K562 (cell line): ENCODE data around the gene NIM1K. TPM values are rescaled to one million over a fixed set of nuclear protein-coding genes. Genes with fewer than 3 reads are reported as not detected.
A peak's percentile ranks its signal among the peaks of the same experiment; 100 is the strongest.

ENCODE experiments used
- ATAC-seq: fragments of 200-7000 bp; cut with Tn5 transposase; 3 replicates; pipeline ENCODE4 v1.9.1; 2020; ENCODE audit warnings: moderate library complexity
- BruUV-seq: library from RNA; stranded (reverse); fragments of 400-500 nt; replicated peaks from 2 replicates; lab custom pipeline; 2021; lab: Mats Ljungman, UMichigan
- CTCF ChIA-PET: fragments of 300-600 bp; formaldehyde crosslinking; extraction: SDS; loops from one replicate; lab custom pipeline; 2021; ENCODE audit warnings: low intra/inter-chr PET ratio; lab: Yijun Ruan, JAX
- POLR2A ChIA-PET: fragments of 300-600, 350-650 bp; sonication (Branson Sonifier 250); formaldehyde crosslinking; extraction: SDS; loops from one replicate; lab custom pipeline; 2021; ENCODE audit warnings: antibody characterized with exemption, inconsistent platforms; lab: Yijun Ruan, JAX
- DNase-seq, 4 experiments: peaks; one replicate each; pipeline versions ENCODE4 v3.0.0 to v3.0.0-alpha.2; 2011 to 2018; ENCODE audit warnings: low spot score in 3 of 4, mixed read lengths in 3 of 4; ENCODE audit errors: extremely low read depth in 1 of 4
- FAIRE-seq: peaks from 2 replicates; lab custom pipeline; 2011; peaks lifted over from hg19 to GRCh38; lab: Jason Lieb, UNC
- H2AFZ ChIP-seq: 2 replicates; pipeline ENCODE4 v1.6.0; 2011; ENCODE audit warnings: low read depth, low read length, control low read depth, inconsistent platforms
- H3K27ac ChIP-seq: fragments of 200-600 bp; 3 replicates; pipeline ENCODE4 v1.8.0; 2011; ENCODE audit warnings: low read depth, mild to moderate bottlenecking, control low read depth, inconsistent platforms, low read length, moderate library complexity, mixed read lengths; ENCODE audit errors: extremely low read depth
- H3K27me3 ChIP-seq, 2 experiments: fragments of 300-600 bp in 1 of 2; 2 replicates in 1 of 2; 3 replicates in 1 of 2; pipeline versions ENCODE4 v1.6.0 to v1.8.0; 2011; ENCODE audit warnings: inconsistent platforms in 2 of 2, low read length in 2 of 2, mild to moderate bottlenecking in 1 of 2, mixed read lengths in 1 of 2, moderate library complexity in 1 of 2; ENCODE audit not compliant: control insufficient read depth in 2 of 2, insufficient read depth in 2 of 2
- H3K36me3 ChIP-seq: fragments of 300-600 bp; 3 replicates; pipeline ENCODE4 v1.8.0; 2011; ENCODE audit warnings: mild to moderate bottlenecking, low read length, inconsistent platforms; ENCODE audit not compliant: control insufficient read depth, insufficient read depth
- H3K4me1 ChIP-seq, 2 experiments: fragments of 200-600 bp in 1 of 2; replicated peaks in 1 of 2; 2 replicates in 1 of 2; 3 replicates in 1 of 2; pipeline versions ENCODE4 v1.5.1 to v1.8.0; 2011; ENCODE audit warnings: inconsistent platforms in 2 of 2, low read length in 2 of 2, mild to moderate bottlenecking in 1 of 2, mixed read lengths in 1 of 2, moderate library complexity in 1 of 2; ENCODE audit not compliant: control insufficient read depth in 2 of 2, insufficient read depth in 2 of 2
- H3K4me2 ChIP-seq: 2 replicates; pipeline ENCODE4 v1.6.1; 2011; ENCODE audit warnings: low read length, control low read depth, inconsistent platforms, mixed read lengths; ENCODE audit not compliant: insufficient read depth
- H3K4me3 ChIP-seq: fragments of 200-600 bp; sonication (generic), shearing (Covaris generic); 2 replicates; pipeline ENCODE4 v1.5.1; 2016; ENCODE audit warnings: control low read depth, inconsistent platforms
- H3K79me2 ChIP-seq: fragments of 200-600 bp; 3 replicates; pipeline ENCODE4 v1.8.0; 2011; ENCODE audit warnings: low read length, inconsistent platforms; ENCODE audit not compliant: control insufficient read depth, insufficient read depth
- H3K9ac ChIP-seq, 2 experiments: 2 replicates each; pipeline versions ENCODE4 v1.6.0 to v1.6.1; 2011; ENCODE audit warnings: low read depth in 2 of 2, low read length in 2 of 2, control low read depth in 1 of 2, inconsistent platforms in 1 of 2, mild to moderate bottlenecking in 1 of 2, mixed read lengths in 1 of 2; ENCODE audit not compliant: insufficient read depth in 1 of 2
- H3K9me1 ChIP-seq: one replicate; pipeline ENCODE4 v1.6.0; 2011; ENCODE audit warnings: inconsistent platforms, mild to moderate bottlenecking, low read length, moderate library complexity; ENCODE audit not compliant: control insufficient read depth, insufficient read depth
- H3K9me3 ChIP-seq: replicated peaks from 2 replicates; pipeline ENCODE4 v1.5.1; 2011; ENCODE audit warnings: low read depth, low read length, inconsistent platforms; ENCODE audit not compliant: control insufficient read depth, insufficient read depth
- H4K20me1 ChIP-seq: replicated peaks from 2 replicates; pipeline ENCODE4 v1.6.1; 2011; ENCODE audit warnings: low read length, inconsistent platforms, mixed read lengths; ENCODE audit not compliant: control insufficient read depth, insufficient read depth
- BMI1 ChIP-seq: fragments of 150-350 bp; IDR thresholded peaks from 2 replicates; pipeline ENCODE4 v1.6.1; 2014; ENCODE audit warnings: low read length
- CHCHD3 ChIP-seq: fragments of 250-450 bp; sonication (Bioruptor Pico); IDR thresholded peaks from 2 replicates; pipeline ENCODE4 v2.1.2; 2022; ENCODE audit warnings: mild to moderate bottlenecking
- HDAC6 ChIP-seq: IDR thresholded peaks from 2 replicates; pipeline ENCODE4 v1.6.1; 2012; ENCODE audit warnings: low read depth, mild to moderate bottlenecking, control low read depth, inconsistent platforms, low read length, moderate library complexity
- MED1 ChIP-seq: sonication (generic); formaldehyde crosslinking; IDR thresholded peaks from 2 replicates; pipeline ENCODE4 v1.8.1; 2023; ENCODE audit warnings: missing genetic modification reagents, borderline replicate concordance
- MTF1 ChIP-seq: fragments of 250-450 bp; sonication (Bioruptor Pico); IDR thresholded peaks from 2 replicates; pipeline ENCODE4 v1.9.0; 2021; ENCODE audit warnings: moderate library complexity, mild to moderate bottlenecking, inconsistent platforms, borderline replicate concordance
- NCOA4 ChIP-seq: fragments of 450-650 bp; IDR thresholded peaks from 2 replicates; pipeline ENCODE4 v1.6.1; 2018; ENCODE audit warnings: mild to moderate bottlenecking; ENCODE audit not compliant: partially characterized antibody
- SMARCB1 ChIP-seq: IDR thresholded peaks from 2 replicates; pipeline ENCODE4 v1.6.1; 2011; ENCODE audit warnings: improper control_type of control experiment, low read depth; ENCODE audit not compliant: insufficient read length
- SRSF9 ChIP-seq: fragments of 200-400 bp; formaldehyde crosslinking; IDR thresholded peaks from 2 replicates; pipeline ENCODE4 v1.6.1; 2017; ENCODE audit warnings: low read depth, low read length, borderline replicate concordance
- ZNF174 ChIP-seq: fragments of 250-450 bp; sonication (Bioruptor Pico); IDR thresholded peaks from 2 replicates; pipeline ENCODE4 v1.4.0; 2020; ENCODE audit warnings: mild to moderate bottlenecking
- ZNF583 ChIP-seq: fragments of 250-450 bp; sonication (Bioruptor Pico); IDR thresholded peaks from 2 replicates; pipeline ENCODE4 v1.4.0; 2020
- WGBS: fragments of 100-300 bp; shearing (Covaris generic); methylation state at CpG from one replicate; pipeline ENCODE4 v1.1.6; 2016; ENCODE audit warnings: low coverage, mixed read lengths; ENCODE audit not compliant: insufficient coverage; ENCODE audit errors: missing lambda C conversion rate; 5-methylcytosine and 5-hydroxymethylcytosine counted together
- in situ Hi-C: fragments of 300-500 bp; cut with MboI; formaldehyde crosslinking; loops from 4 replicates; pipeline ENCODE4 v1.15.0; 2018; ENCODE audit warnings: inconsistent platforms, mixed read lengths
- intact Hi-C: fragments of 100-400 bp; cut with micrococcal nuclease; formaldehyde crosslinking; loops from 2 replicates; pipeline ENCODE4 v1.14.2; 2022
- polyA plus RNA-seq, 8 experiments: library from polyadenylated mRNA; depleted of rRNA in 4 of 8; stranded (reverse) in 5 of 8; unstranded in 3 of 8; fragments of >200 nt; fragmentation: Nextera tagmentation in 2 of 8; fragmentation: Illumina TruSeq in 1 of 8; extraction: Ambion mirVana in 2 of 8; extraction: Trizol in 1 of 8; gene quantifications; 2 replicates each; pipeline versions ENCODE4 v1.2.1 to v1.2.3, GENCODE V29; 2011 to 2014; ENCODE audit warnings: inconsistent platforms in 1 of 8, missing spikeins in 1 of 8
- total RNA-seq, 7 experiments: library from RNA; depleted of rRNA in 6 of 7; stranded (reverse); fragments of >200 nt in 6 of 7; fragmentation: Illumina TruSeq in 2 of 7; extraction: Trizol in 2 of 7; gene quantifications; 2 replicates each; pipeline versions ENCODE4 v1.2.1 to v1.2.3, GENCODE V29; 2011 to 2021; ENCODE audit warnings: low replicate concordance in 1 of 7
- TF ChIP-seq, protein P1 (sequence below), 2 experiments: fragments of 200-800 bp in 1 of 2; sonication (Bioruptor generic) in 1 of 2; sonication (generic) in 1 of 2; formaldehyde crosslinking in 1 of 2; IDR thresholded peaks in 1 of 2; conservative IDR thresholded peaks in 1 of 2; 2 replicates each; pipeline versions ENCODE4 v1.5.0 to v1.6.1; 2016 to 2020; ENCODE audit warnings: missing compliant biosample characterization in 1 of 2, missing genetic modification characterization in 1 of 2, missing genetic modification reagents in 1 of 2
- TF ChIP-seq, protein P2 (sequence below): IDR thresholded peaks from 3 replicates; pipeline ENCODE4 v1.6.1; 2011; ENCODE audit warnings: borderline replicate concordance, mild to moderate bottlenecking; ENCODE audit not compliant: insufficient read length, insufficient read depth
- TF ChIP-seq, protein P3 (sequence below): fragments of 450-650 bp; IDR thresholded peaks from 2 replicates; pipeline ENCODE4 v1.7.0; 2016; ENCODE audit warnings: borderline replicate concordance
- TF ChIP-seq, protein P4 (sequence below): fragments of 450-650 bp; conservative IDR thresholded peaks from 2 replicates; pipeline ENCODE4 v1.6.1; 2016; ENCODE audit warnings: missing genetic modification characterization, low read depth, mild to moderate bottlenecking, missing compliant biosample characterization, moderate library complexity
- TF ChIP-seq, protein P5 (sequence below): fragments of 450-650 bp; formaldehyde crosslinking; IDR thresholded peaks from 2 replicates; pipeline ENCODE4 v1.4.0; 2020; ENCODE audit warnings: mild to moderate bottlenecking, mixed read lengths

Gene NIM1K
- total and polyA plus RNA-seq, 9 of the 15 experiments (the other 6 are each of a cell fraction or from before 2014, with no cell fraction given) = 0.03 to 0.34 (median 0.08) TPM; not detected in 3

DNA sequence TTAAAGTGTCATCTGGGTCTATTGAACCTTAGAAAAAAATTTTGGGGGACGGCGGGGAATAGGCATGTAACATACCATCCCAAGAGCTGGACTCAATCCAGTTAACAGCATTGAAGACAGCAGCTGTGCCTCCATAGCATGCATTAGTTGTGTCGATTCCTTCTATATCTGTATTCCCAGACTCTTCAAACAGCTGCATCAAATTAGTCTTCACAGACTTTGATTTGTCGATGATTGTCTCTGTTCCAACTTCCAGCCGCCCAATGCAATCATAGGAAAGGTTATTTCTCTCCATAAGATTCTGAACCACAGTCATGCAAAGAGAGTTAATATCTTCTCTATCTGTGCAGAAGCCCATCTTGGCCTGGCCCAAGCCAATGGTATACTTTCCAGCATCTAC lies 106.4 kb downstream of the NIM1K start:
- CTCF ChIA-PET = no interaction called here
- in situ Hi-C loops (no loop called here), intact Hi-C loops (no loop called here)
- no peaks in the 10 kb centered on the region for H3K9me1 ChIP-seq
- H3K4me1 ChIP-seq = peaks cover 9 to 26% of the 10 kb centered on the region in 2 experiments
- H4K20me1 ChIP-seq = peaks cover 11% of the 10 kb centered on the region
- no peak for DNase-seq
- WGBS = 93% methylated on average over 5 of the region's 5 CpGs
- POLR2A ChIA-PET = interaction anchor here (1.5 kb wide), 1 partner anchor 175 kb away, joined by 3 read pairs; no protein-coding TSS in a partner anchor
- no peak overlapping the region for H3K9ac ChIP-seq
- no peak for TF ChIP-seq CHCHD3 (CRISPR knock-in tag)
- no peak for TF ChIP-seq BMI1
- no peak for TF ChIP-seq MTF1 (CRISPR knock-in tag)
- TF ChIP-seq SRSF9 = no peak
- no peak for TF ChIP-seq ZNF583 (CRISPR knock-in tag)
- TF ChIP-seq, protein P1, sequence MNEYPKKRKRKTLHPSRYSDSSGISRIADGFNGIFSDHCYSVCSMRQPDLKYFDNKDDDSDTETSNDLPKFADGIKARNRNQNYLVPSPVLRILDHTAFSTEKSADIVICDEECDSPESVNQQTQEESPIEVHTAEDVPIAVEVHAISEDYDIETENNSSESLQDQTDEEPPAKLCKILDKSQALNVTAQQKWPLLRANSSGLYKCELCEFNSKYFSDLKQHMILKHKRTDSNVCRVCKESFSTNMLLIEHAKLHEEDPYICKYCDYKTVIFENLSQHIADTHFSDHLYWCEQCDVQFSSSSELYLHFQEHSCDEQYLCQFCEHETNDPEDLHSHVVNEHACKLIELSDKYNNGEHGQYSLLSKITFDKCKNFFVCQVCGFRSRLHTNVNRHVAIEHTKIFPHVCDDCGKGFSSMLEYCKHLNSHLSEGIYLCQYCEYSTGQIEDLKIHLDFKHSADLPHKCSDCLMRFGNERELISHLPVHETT (CRISPR knock-in tag; conservative IDR thresholded peaks at IDR 0.05 in 1 of 2, IDR thresholded peaks at IDR 0.05 in 1 of 2) = no peak
- TF ChIP-seq, protein P2, sequence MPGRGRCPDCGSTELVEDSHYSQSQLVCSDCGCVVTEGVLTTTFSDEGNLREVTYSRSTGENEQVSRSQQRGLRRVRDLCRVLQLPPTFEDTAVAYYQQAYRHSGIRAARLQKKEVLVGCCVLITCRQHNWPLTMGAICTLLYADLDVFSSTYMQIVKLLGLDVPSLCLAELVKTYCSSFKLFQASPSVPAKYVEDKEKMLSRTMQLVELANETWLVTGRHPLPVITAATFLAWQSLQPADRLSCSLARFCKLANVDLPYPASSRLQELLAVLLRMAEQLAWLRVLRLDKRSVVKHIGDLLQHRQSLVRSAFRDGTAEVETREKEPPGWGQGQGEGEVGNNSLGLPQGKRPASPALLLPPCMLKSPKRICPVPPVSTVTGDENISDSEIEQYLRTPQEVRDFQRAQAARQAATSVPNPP = no peak
- TF ChIP-seq, protein P3, sequence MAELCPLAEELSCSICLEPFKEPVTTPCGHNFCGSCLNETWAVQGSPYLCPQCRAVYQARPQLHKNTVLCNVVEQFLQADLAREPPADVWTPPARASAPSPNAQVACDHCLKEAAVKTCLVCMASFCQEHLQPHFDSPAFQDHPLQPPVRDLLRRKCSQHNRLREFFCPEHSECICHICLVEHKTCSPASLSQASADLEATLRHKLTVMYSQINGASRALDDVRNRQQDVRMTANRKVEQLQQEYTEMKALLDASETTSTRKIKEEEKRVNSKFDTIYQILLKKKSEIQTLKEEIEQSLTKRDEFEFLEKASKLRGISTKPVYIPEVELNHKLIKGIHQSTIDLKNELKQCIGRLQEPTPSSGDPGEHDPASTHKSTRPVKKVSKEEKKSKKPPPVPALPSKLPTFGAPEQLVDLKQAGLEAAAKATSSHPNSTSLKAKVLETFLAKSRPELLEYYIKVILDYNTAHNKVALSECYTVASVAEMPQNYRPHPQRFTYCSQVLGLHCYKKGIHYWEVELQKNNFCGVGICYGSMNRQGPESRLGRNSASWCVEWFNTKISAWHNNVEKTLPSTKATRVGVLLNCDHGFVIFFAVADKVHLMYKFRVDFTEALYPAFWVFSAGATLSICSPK = no peak
- TF ChIP-seq HDAC6 = no peak
- TF ChIP-seq SMARCB1 = no peak
- TF ChIP-seq, protein P4, sequence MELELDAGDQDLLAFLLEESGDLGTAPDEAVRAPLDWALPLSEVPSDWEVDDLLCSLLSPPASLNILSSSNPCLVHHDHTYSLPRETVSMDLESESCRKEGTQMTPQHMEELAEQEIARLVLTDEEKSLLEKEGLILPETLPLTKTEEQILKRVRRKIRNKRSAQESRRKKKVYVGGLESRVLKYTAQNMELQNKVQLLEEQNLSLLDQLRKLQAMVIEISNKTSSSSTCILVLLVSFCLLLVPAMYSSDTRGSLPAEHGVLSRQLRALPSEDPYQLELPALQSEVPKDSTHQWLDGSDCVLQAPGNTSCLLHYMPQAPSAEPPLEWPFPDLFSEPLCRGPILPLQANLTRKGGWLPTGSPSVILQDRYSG (tag) = no peak
- TF ChIP-seq ZNF174 (CRISPR knock-in tag) = no peak
- TF ChIP-seq, protein P5, sequence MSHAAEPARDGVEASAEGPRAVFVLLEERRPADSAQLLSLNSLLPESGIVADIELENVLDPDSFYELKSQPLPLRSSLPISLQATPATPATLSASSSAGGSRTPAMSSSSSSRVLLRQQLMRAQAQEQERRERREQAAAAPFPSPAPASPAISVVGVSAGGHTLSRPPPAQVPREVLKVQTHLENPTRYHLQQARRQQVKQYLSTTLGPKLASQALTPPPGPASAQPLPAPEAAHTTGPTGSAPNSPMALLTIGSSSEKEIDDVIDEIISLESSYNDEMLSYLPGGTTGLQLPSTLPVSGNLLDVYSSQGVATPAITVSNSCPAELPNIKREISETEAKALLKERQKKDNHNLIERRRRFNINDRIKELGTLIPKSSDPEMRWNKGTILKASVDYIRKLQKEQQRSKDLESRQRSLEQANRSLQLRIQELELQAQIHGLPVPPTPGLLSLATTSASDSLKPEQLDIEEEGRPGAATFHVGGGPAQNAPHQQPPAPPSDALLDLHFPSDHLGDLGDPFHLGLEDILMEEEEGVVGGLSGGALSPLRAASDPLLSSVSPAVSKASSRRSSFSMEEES (CRISPR knock-in tag) = no peak
- TF ChIP-seq NCOA4 = no peak
- TF ChIP-seq MED1 (CRISPR knock-in tag) = no peak
- no peak overlapping the region for H3K4me2 ChIP-seq
- no peak overlapping the region for H3K27ac ChIP-seq
- no peak overlapping the region for H3K4me3 ChIP-seq
- no peak overlapping the region for H2AFZ ChIP-seq
- H3K9me3 ChIP-seq = no peaks in the 10 kb centered on the region
- no peak for FAIRE-seq
- no peaks in the 10 kb centered on the region for H3K27me3 ChIP-seq
- peaks cover 98% of the 10 kb centered on the region for H3K36me3 ChIP-seq
- TSS peak; percentile 15 for BruUV-seq
- no peak for ATAC-seq
- H3K79me2 ChIP-seq = peaks cover 40% of the 10 kb centered on the region
